NCI-H1048 (cell line): ENCODE data around the gene POM121C.
"Not testable (repeated sequence)": the region's sequence is repeated elsewhere in the genome, so short reads cannot be mapped to it uniquely, and the experiment has no call there.

Experiments
- DNase-seq: peaks from one replicate; lab custom pipeline; 2025; lab: John Stamatoyannopoulos, UW

Gene POM121C

GRCh38 chr7:75393194-75393593 is 92.9 kb downstream of the POM121C start:
- DNase-seq, result not testable (repeated sequence)

DNA sequence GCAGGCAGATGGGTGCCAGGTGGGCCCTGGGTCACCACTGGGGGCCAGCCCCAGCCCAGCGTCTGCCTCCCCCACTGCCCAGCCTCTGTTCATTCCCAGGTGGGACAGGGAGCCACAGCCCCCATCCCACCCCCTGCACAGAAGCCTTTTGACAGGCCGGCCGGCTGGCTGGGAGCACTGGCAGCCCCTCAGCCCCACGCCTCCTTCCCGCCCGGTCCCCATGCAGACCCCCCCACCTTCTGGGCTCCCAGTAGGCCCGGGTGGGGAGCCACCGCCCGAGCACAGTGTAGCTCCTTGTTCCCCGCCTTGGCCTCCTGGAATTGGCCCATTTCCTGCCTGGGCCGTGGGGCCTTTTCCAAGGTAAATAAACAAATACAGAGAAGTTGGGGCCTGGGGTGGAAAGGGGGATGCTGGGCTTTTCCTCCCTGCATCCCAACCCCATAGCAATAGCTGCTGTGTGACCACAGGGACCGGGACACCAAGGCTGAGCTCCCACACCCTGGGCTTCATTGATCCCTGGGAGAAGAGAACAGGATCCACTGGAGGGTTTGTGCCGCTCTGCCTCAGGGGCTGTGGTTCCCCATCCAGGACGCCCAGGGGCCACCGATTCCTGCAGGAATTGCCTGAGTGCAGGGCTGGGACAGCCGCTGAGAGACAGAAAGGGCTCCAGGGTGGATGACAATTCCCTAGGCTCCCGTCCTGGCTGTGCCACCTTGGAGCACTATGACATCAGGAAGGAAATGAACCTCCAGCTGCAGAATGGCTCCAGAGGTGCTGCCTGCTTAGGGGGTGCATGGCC is 111.4 kb downstream of the POM121C start:
- not testable (repeated sequence) for DNase-seq

DNA sequence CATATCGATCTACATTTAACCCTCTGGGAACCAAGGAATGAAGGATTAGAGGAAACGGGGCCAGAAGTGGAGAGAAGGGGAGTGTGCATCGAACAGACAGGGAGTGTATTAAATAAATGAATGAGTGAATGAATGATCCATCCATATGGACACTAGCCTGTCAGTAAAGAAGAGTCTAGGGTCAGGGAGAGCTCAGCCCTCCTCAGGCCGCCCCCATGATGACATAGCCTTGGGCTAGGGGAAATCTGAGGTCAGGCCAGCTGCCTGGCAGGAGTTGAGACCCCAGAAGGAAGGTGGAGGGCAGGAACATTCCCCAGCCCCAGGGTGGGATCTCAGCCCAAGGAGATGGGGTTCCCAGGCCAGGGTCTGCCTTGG is 112.0 kb downstream of the POM121C start:
- not testable (repeated sequence) for DNase-seq

GRCh38 chr7:75367313-75367712 is 118.8 kb downstream of the POM121C start:
- DNase-seq, result not testable (repeated sequence)
